K562 (cell line): ENCODE measurements around the gene DDOST. TPM values are rescaled to one million over a fixed set of nuclear protein-coding genes. Genes with fewer than 3 reads are reported as not detected.

Experiments used
- ATAC-seq: fragments of 200-7000 bp; cut with Tn5 transposase; 3 replicates; pipeline ENCODE4 v1.9.1; 2020; ENCODE audit warnings: moderate library complexity
- BruUV-seq: library from RNA; stranded (reverse); fragments of 400-500 nt; replicated peaks from 2 replicates; lab custom pipeline; 2021; lab: Mats Ljungman, UMichigan
- CTCF ChIA-PET: fragments of 300-600 bp; formaldehyde crosslinking; extraction: SDS; loops from one replicate; lab custom pipeline; 2021; ENCODE audit warnings: low intra/inter-chr PET ratio; lab: Yijun Ruan, JAX
- POLR2A ChIA-PET: fragments of 300-600, 350-650 bp; sonication (Branson Sonifier 250); formaldehyde crosslinking; extraction: SDS; loops from one replicate; lab custom pipeline; 2021; ENCODE audit warnings: antibody characterized with exemption, inconsistent platforms; lab: Yijun Ruan, JAX
- DNase-seq, 4 experiments: peaks; one replicate each; pipeline versions ENCODE4 v3.0.0 to v3.0.0-alpha.2; 2011 to 2018; ENCODE audit warnings: low spot score in 3 of 4, mixed read lengths in 3 of 4; ENCODE audit errors: extremely low read depth in 1 of 4
- FAIRE-seq: peaks from 2 replicates; lab custom pipeline; 2011; peaks lifted over from hg19 to GRCh38; lab: Jason Lieb, UNC
- H2AFZ ChIP-seq: 2 replicates; pipeline ENCODE4 v1.6.0; 2011; ENCODE audit warnings: low read depth, low read length, control low read depth, inconsistent platforms
- H3K27ac ChIP-seq: fragments of 200-600 bp; 3 replicates; pipeline ENCODE4 v1.8.0; 2011; ENCODE audit warnings: low read depth, mild to moderate bottlenecking, control low read depth, inconsistent platforms, low read length, moderate library complexity, mixed read lengths; ENCODE audit errors: extremely low read depth
- H3K27me3 ChIP-seq, 2 experiments: fragments of 300-600 bp in 1 of 2; 2 replicates in 1 of 2; 3 replicates in 1 of 2; pipeline versions ENCODE4 v1.6.0 to v1.8.0; 2011; ENCODE audit warnings: inconsistent platforms in 2 of 2, low read length in 2 of 2, mild to moderate bottlenecking in 1 of 2, mixed read lengths in 1 of 2, moderate library complexity in 1 of 2; ENCODE audit not compliant: control insufficient read depth in 2 of 2, insufficient read depth in 2 of 2
- H3K36me3 ChIP-seq: fragments of 300-600 bp; 3 replicates; pipeline ENCODE4 v1.8.0; 2011; ENCODE audit warnings: mild to moderate bottlenecking, low read length, inconsistent platforms; ENCODE audit not compliant: control insufficient read depth, insufficient read depth
- H3K4me1 ChIP-seq, 2 experiments: fragments of 200-600 bp in 1 of 2; replicated peaks in 1 of 2; 2 replicates in 1 of 2; 3 replicates in 1 of 2; pipeline versions ENCODE4 v1.5.1 to v1.8.0; 2011; ENCODE audit warnings: inconsistent platforms in 2 of 2, low read length in 2 of 2, mild to moderate bottlenecking in 1 of 2, mixed read lengths in 1 of 2, moderate library complexity in 1 of 2; ENCODE audit not compliant: control insufficient read depth in 2 of 2, insufficient read depth in 2 of 2
- H3K4me2 ChIP-seq: 2 replicates; pipeline ENCODE4 v1.6.1; 2011; ENCODE audit warnings: low read length, control low read depth, inconsistent platforms, mixed read lengths; ENCODE audit not compliant: insufficient read depth
- H3K4me3 ChIP-seq: fragments of 200-600 bp; sonication (generic), shearing (Covaris generic); 2 replicates; pipeline ENCODE4 v1.5.1; 2016; ENCODE audit warnings: control low read depth, inconsistent platforms
- H3K79me2 ChIP-seq: fragments of 200-600 bp; 3 replicates; pipeline ENCODE4 v1.8.0; 2011; ENCODE audit warnings: low read length, inconsistent platforms; ENCODE audit not compliant: control insufficient read depth, insufficient read depth
- H3K9ac ChIP-seq, 2 experiments: 2 replicates each; pipeline versions ENCODE4 v1.6.0 to v1.6.1; 2011; ENCODE audit warnings: low read depth in 2 of 2, low read length in 2 of 2, control low read depth in 1 of 2, inconsistent platforms in 1 of 2, mild to moderate bottlenecking in 1 of 2, mixed read lengths in 1 of 2; ENCODE audit not compliant: insufficient read depth in 1 of 2
- H3K9me1 ChIP-seq: one replicate; pipeline ENCODE4 v1.6.0; 2011; ENCODE audit warnings: inconsistent platforms, mild to moderate bottlenecking, low read length, moderate library complexity; ENCODE audit not compliant: control insufficient read depth, insufficient read depth
- H3K9me3 ChIP-seq: replicated peaks from 2 replicates; pipeline ENCODE4 v1.5.1; 2011; ENCODE audit warnings: low read depth, low read length, inconsistent platforms; ENCODE audit not compliant: control insufficient read depth, insufficient read depth
- H4K20me1 ChIP-seq: replicated peaks from 2 replicates; pipeline ENCODE4 v1.6.1; 2011; ENCODE audit warnings: low read length, inconsistent platforms, mixed read lengths; ENCODE audit not compliant: control insufficient read depth, insufficient read depth
- BACH1 ChIP-seq: fragments of 200-800 bp; sonication (Bioruptor generic); IDR thresholded peaks from 2 replicates; pipeline ENCODE4 v1.6.1; 2016; ENCODE audit warnings: missing genetic modification characterization, missing compliant biosample characterization
- DMBX1 ChIP-seq: fragments of 250-450 bp; sonication (Bioruptor Pico); IDR thresholded peaks from 2 replicates; pipeline ENCODE4 v1.8.0; 2022; ENCODE audit warnings: inconsistent platforms, mild to moderate bottlenecking, moderate library complexity, borderline replicate concordance
- ESRRA ChIP-seq: fragments of 450-650 bp; IDR thresholded peaks from 2 replicates; pipeline ENCODE4 v1.6.1; 2014; ENCODE audit warnings: low read depth, mild to moderate bottlenecking, moderate library complexity, borderline replicate concordance
- FUS ChIP-seq: fragments of 200-400 bp; formaldehyde crosslinking; optimal IDR thresholded peaks from 2 replicates; pipeline ENCODE3; 2017; ENCODE audit warnings: low read depth, low read length
- HMG20A ChIP-seq: fragments of 450-650 bp; formaldehyde crosslinking; conservative IDR thresholded peaks from 2 replicates; pipeline ENCODE4 v1.4.0; 2020; ENCODE audit warnings: mild to moderate bottlenecking, mixed read lengths
- HNRNPL ChIP-seq: fragments of 200-400 bp; formaldehyde crosslinking; IDR thresholded peaks from 2 replicates; pipeline ENCODE4 v1.6.1; 2017; ENCODE audit warnings: low read depth, mild to moderate bottlenecking, low read length
- KDM5B ChIP-seq: fragments of 200-600 bp; sonication (generic); IDR thresholded peaks from 2 replicates; pipeline ENCODE4 v1.6.1; 2012; ENCODE audit warnings: low read depth, mild to moderate bottlenecking, moderate library complexity, low read length, control low read depth, inconsistent platforms; ENCODE audit not compliant: insufficient replicate concordance
- POLR2AphosphoS2 ChIP-seq: IDR thresholded peaks from 2 replicates; pipeline ENCODE4 v1.6.1; 2012; ENCODE audit warnings: low read length, improper control_type of control experiment
- SMC3 ChIP-seq: conservative IDR thresholded peaks from 2 replicates; pipeline ENCODE4 v1.6.1; 2011; ENCODE audit warnings: low read depth, low read length, improper control_type of control experiment; ENCODE audit not compliant: insufficient read depth
- SRF ChIP-seq, 2 experiments: fragments of 250-450, 450-650 bp in 1 of 2; sonication (Bioruptor Pico) in 1 of 2; sonication (generic) in 1 of 2; formaldehyde crosslinking; IDR thresholded peaks; 2 replicates each; pipeline versions ENCODE4 v1.5.0 to v1.5.1; 2020 to 2022; ENCODE audit warnings: mild to moderate bottlenecking in 1 of 2, missing genetic modification reagents in 1 of 2
- ZC3H4 ChIP-seq: sonication (generic); formaldehyde crosslinking; IDR thresholded peaks from 2 replicates; pipeline ENCODE4 v1.9.0; 2021; ENCODE audit warnings: missing genetic modification reagents, borderline replicate concordance
- ZNF133 ChIP-seq: fragments of 250-450 bp; sonication (Bioruptor Pico); IDR thresholded peaks from 2 replicates; pipeline ENCODE4 v1.4.0; 2020; ENCODE audit warnings: mild to moderate bottlenecking
- ZNF324 ChIP-seq: fragments of 250-450 bp; sonication (Bioruptor Pico); IDR thresholded peaks from 2 replicates; pipeline ENCODE4 v1.4.0; 2020; ENCODE audit warnings: mild to moderate bottlenecking
- ZNF407 ChIP-seq: fragments of 450-650 bp; IDR thresholded peaks from 2 replicates; pipeline ENCODE4 v1.6.1; 2016; ENCODE audit warnings: low read depth
- ZNF445 ChIP-seq: fragments of 250-450 bp; sonication (Bioruptor Pico); IDR thresholded peaks from 2 replicates; pipeline ENCODE4 v1.4.0; 2020; ENCODE audit warnings: low read depth, mild to moderate bottlenecking, moderate library complexity
- WGBS: fragments of 100-300 bp; shearing (Covaris generic); methylation state at CpG from one replicate; pipeline ENCODE4 v1.1.6; 2016; ENCODE audit warnings: low coverage, mixed read lengths; ENCODE audit not compliant: insufficient coverage; ENCODE audit errors: missing lambda C conversion rate; 5-methylcytosine and 5-hydroxymethylcytosine counted together
- in situ Hi-C: fragments of 300-500 bp; cut with MboI; formaldehyde crosslinking; loops from 4 replicates; pipeline ENCODE4 v1.15.0; 2018; ENCODE audit warnings: inconsistent platforms, mixed read lengths
- intact Hi-C: fragments of 100-400 bp; cut with micrococcal nuclease; formaldehyde crosslinking; loops from 2 replicates; pipeline ENCODE4 v1.14.2; 2022
- polyA plus RNA-seq, 8 experiments: library from polyadenylated mRNA; depleted of rRNA in 4 of 8; stranded (reverse) in 5 of 8; unstranded in 3 of 8; fragments of >200 nt; fragmentation: Nextera tagmentation in 2 of 8; fragmentation: Illumina TruSeq in 1 of 8; extraction: Ambion mirVana in 2 of 8; extraction: Trizol in 1 of 8; gene quantifications; 2 replicates each; pipeline versions ENCODE4 v1.2.1 to v1.2.3, GENCODE V29; 2011 to 2014; ENCODE audit warnings: inconsistent platforms in 1 of 8, missing spikeins in 1 of 8
- total RNA-seq, 7 experiments: library from RNA; depleted of rRNA in 6 of 7; stranded (reverse); fragments of >200 nt in 6 of 7; fragmentation: Illumina TruSeq in 2 of 7; extraction: Trizol in 2 of 7; gene quantifications; 2 replicates each; pipeline versions ENCODE4 v1.2.1 to v1.2.3, GENCODE V29; 2011 to 2021; ENCODE audit warnings: low replicate concordance in 1 of 7

The DDOST gene
- total and polyA plus RNA-seq, 9 of the 15 experiments (the other 6 are each of a cell fraction or from before 2014, with no cell fraction given): 173 to 306 (median 222) TPM

- TF ChIP-seq SMC3: no peak
- no peak for TF ChIP-seq FUS
- TF ChIP-seq ZNF133 (CRISPR knock-in tag): no peak
- no peak for TF ChIP-seq BACH1 (tag)
Measured at GRCh38 chr1:20681999-20682398, 20.8 kb upstream of the DDOST start (continued).

- in situ Hi-C loops (no loop called here), intact Hi-C loops (no loop called here)
- DNase-seq (no peak), FAIRE-seq (no peak), ATAC-seq (no peak)
- H3K79me2 ChIP-seq: no peaks in the 10 kb centered on the region
- H3K4me1 ChIP-seq: peaks cover 0 to 19% of the 10 kb centered on the region in 2 experiments; a peak in 2 of 5 replicates
- H3K27ac ChIP-seq: no peak overlapping the region
- POLR2A ChIA-PET: no interaction called here
- WGBS: 9% methylated on average over 5 of the region's 5 CpGs
- no peaks in the 10 kb centered on the region for H3K9me1 ChIP-seq
- CTCF ChIA-PET: no interaction called here
- H3K4me3 ChIP-seq: no peak overlapping the region
- no peak overlapping the region for H3K9ac ChIP-seq
- peaks cover 45 to 59% of the 10 kb centered on the region in 2 experiments for H3K27me3 ChIP-seq
- H4K20me1 ChIP-seq: no peaks in the 10 kb centered on the region
- BruUV-seq: no TSS peak
- H3K9me3 ChIP-seq: no peaks in the 10 kb centered on the region; the same call in 1 of the 2 replicates
- H3K36me3 ChIP-seq: no peaks in the 10 kb centered on the region
- H2AFZ ChIP-seq: no peak overlapping the region
- no peak overlapping the region for H3K4me2 ChIP-seq
- TF ChIP-seq HNRNPL: no peak
- no peak for TF ChIP-seq POLR2AphosphoS2
- no peak for TF ChIP-seq HMG20A (CRISPR knock-in tag)
- TF ChIP-seq DMBX1 (CRISPR knock-in tag): no peak
- no peak for TF ChIP-seq SRF (CRISPR knock-in tag; IDR thresholded peaks at IDR 0.05)
- TF ChIP-seq ZC3H4 (CRISPR knock-in tag): no peak
- TF ChIP-seq KDM5B: no peak
- no peak for TF ChIP-seq ZNF407
- no peak for TF ChIP-seq ZNF324 (CRISPR knock-in tag)
- no peak for TF ChIP-seq ZNF445
- TF ChIP-seq ESRRA: no peak
Measured at GRCh38 chr1:20680269-20680668, 19.1 kb upstream of the DDOST start.
